Measurements from ENCODE around the gene IRX5.

Gene IRX5

DNA sequence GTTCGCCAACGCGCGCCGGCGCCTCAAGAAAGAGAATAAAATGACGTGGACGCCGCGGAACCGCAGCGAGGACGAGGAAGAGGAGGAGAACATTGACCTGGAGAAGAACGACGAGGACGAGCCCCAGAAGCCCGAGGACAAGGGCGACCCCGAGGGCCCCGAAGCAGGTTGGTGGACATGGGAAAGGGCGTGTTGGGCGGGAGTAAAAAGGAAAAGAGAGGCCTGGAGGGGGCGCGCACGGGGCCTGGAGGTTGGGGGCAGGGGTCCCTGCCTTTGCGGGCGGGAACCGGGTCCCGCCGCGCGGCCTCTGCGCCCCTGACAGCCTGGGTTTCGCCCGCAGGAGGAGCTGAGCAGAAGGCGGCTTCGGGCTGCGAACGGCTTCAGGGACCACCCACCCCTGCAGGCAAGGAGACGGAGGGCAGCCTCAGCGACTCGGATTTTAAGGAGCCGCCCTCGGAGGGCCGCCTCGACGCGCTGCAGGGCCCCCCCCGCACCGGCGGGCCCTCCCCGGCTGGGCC, 2.1 kb downstream of the IRX5 start:
- H3K4me3 ChIP-seq (ENCODE audit: low read depth, low read length): no peak overlapping the region
- no peak overlapping the region for H2AFZ ChIP-seq
- H3K4me1 ChIP-seq: peaks cover 3% of the 10 kb centered on the region
- no peaks in the 10 kb centered on the region for H3K79me2 ChIP-seq
- H3K27me3 ChIP-seq (ENCODE audit: control insufficient read depth, insufficient read depth, low read length): peaks cover 6% of the 10 kb centered on the region
- no peak overlapping the region for H3K27ac ChIP-seq
- no peaks in the 10 kb centered on the region for H3K9me3 ChIP-seq (ENCODE audit: control insufficient read depth, low read length)
- no peak overlapping the region for H3K4me2 ChIP-seq (ENCODE audit: low read length)
- TF ChIP-seq, protein P1, sequence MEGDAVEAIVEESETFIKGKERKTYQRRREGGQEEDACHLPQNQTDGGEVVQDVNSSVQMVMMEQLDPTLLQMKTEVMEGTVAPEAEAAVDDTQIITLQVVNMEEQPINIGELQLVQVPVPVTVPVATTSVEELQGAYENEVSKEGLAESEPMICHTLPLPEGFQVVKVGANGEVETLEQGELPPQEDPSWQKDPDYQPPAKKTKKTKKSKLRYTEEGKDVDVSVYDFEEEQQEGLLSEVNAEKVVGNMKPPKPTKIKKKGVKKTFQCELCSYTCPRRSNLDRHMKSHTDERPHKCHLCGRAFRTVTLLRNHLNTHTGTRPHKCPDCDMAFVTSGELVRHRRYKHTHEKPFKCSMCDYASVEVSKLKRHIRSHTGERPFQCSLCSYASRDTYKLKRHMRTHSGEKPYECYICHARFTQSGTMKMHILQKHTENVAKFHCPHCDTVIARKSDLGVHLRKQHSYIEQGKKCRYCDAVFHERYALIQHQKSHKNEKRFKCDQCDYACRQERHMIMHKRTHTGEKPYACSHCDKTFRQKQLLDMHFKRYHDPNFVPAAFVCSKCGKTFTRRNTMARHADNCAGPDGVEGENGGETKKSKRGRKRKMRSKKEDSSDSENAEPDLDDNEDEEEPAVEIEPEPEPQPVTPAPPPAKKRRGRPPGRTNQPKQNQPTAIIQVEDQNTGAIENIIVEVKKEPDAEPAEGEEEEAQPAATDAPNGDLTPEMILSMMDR (IDR thresholded peaks at IDR 0.05): no peak
- H3K9ac ChIP-seq: no peak overlapping the region
- H3K36me3 ChIP-seq (ENCODE audit: control insufficient read depth, insufficient read depth, low read length): no peaks in the 10 kb centered on the region

DNA sequence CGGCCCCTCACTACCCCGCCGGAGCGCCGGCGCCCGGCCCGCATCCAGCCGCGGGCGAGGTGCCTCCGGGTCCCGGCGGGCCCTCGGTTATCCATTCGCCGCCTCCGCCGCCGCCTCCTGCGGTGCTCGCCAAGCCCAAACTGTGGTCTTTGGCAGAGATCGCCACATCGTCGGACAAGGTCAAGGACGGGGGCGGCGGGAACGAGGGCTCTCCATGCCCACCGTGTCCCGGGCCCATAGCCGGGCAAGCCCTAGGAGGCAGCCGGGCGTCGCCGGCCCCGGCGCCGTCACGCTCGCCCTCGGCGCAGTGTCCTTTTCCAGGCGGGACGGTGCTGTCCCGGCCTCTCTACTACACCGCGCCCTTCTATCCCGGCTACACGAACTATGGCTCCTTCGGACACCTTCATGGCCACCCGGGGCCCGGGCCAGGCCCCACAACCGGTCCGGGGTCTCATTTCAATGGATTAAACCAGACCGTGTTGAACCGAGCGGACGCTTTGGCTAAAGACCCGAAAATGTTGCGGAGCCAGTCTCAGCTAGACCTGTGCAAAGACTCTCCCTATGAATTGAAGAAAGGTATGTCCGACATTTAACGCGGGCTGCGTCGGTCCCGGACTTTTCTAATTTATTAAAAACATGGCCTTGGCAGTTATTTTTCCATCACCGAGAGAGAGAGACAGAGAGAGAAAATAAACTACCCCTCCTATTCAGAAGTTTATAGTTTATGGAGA, 2.8 kb downstream of the IRX5 start:
- Histone ChIP-seq H3K4me1 (peaks cover 3% of the 10 kb centered on the region), H3K9ac (no peak overlapping the region), H3K4me2 (ENCODE audit: low read length) (no peak overlapping the region), H3K9me3 (ENCODE audit: control insufficient read depth, low read length) (no peaks in the 10 kb centered on the region), H2AFZ (no peak overlapping the region), H3K36me3 (ENCODE audit: control insufficient read depth, insufficient read depth, low read length) (no peaks in the 10 kb centered on the region), H3K4me3 (ENCODE audit: low read depth, low read length) (no peak overlapping the region), H3K27me3 (ENCODE audit: control insufficient read depth, insufficient read depth, low read length) (peaks cover 12% of the 10 kb centered on the region), H3K27ac (no peak overlapping the region), H3K79me2 (no peaks in the 10 kb centered on the region)
- TF ChIP-seq, protein P1 (IDR thresholded peaks at IDR 0.05): no peak

- H3K27ac ChIP-seq: no peak overlapping the region
- no peaks in the 10 kb centered on the region for H3K79me2 ChIP-seq
- no peak overlapping the region for H3K4me3 ChIP-seq (ENCODE audit: low read depth, low read length)
- H2AFZ ChIP-seq: no peak overlapping the region
- peaks cover 16% of the 10 kb centered on the region for H3K27me3 ChIP-seq (ENCODE audit: control insufficient read depth, insufficient read depth, low read length)
- H3K9ac ChIP-seq: no peak overlapping the region
- peaks cover under 1% of the 10 kb centered on the region for H3K4me1 ChIP-seq
- H3K9me3 ChIP-seq (ENCODE audit: control insufficient read depth, low read length): no peaks in the 10 kb centered on the region
- H3K4me2 ChIP-seq (ENCODE audit: low read length): no peak overlapping the region
- H3K36me3 ChIP-seq (ENCODE audit: control insufficient read depth, insufficient read depth, low read length): no peaks in the 10 kb centered on the region
- TF ChIP-seq, protein P1 (IDR thresholded peaks at IDR 0.05): no peak
These were observed 4.0 kb downstream of the IRX5 start for GRCh38 chr16:54934481-54935265.

DNA sequence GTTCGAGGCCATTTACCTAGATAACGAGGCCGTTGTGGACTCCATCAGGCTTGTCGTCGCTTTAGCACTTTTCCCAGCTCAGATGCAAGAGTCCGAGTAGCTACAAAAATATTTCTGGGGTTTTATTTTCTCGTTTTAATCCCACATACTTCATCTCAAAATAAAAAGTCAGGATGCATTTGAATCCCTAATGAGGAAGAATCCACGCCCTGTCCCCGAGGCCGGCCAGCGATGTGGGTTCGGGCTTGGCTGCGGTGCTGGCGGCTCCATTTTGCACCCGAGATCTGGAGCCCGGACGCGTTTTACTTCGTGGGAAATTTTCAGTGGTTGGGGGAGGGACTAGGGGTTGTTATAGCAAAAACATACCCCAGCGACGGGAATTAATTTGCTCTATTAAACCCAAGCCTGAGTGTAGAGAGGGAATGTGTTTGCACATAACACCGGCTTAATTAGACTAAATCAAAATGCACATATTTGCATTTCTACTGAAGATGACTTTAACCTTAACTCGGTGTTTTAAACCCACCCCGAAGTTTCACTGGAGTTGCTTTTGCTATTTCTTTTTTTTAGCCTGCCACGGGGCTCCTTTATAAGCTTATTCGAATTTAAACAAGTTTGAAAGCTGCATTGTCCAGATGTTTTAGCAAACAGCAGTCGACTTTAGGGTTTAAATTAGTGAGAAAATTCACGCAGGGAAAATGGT, 4.8 kb downstream of the IRX5 start:
- Histone ChIP-seq H3K4me3 (ENCODE audit: low read depth, low read length) (no peak overlapping the region), H3K9me3 (ENCODE audit: control insufficient read depth, low read length) (no peaks in the 10 kb centered on the region), H3K9ac (no peak overlapping the region), H3K27me3 (ENCODE audit: control insufficient read depth, insufficient read depth, low read length) (peaks cover 16% of the 10 kb centered on the region), H3K4me1 (no peaks in the 10 kb centered on the region), H3K79me2 (no peaks in the 10 kb centered on the region), H3K27ac (no peak overlapping the region), H2AFZ (no peak overlapping the region), H3K4me2 (ENCODE audit: low read length) (no peak overlapping the region), H3K36me3 (ENCODE audit: control insufficient read depth, insufficient read depth, low read length) (no peaks in the 10 kb centered on the region)
- TF ChIP-seq, protein P1 (IDR thresholded peaks at IDR 0.05): no peak

Data from parathyroid adenoma (tissue), 2 donors.